OCI-LY1 (cell line): ENCODE measurements around the gene TTR.

ENCODE experiments used
- H2AFZ ChIP-seq: fragments of 200-600 bp; sonication (generic), shearing (Covaris generic); 2 replicates; pipeline ENCODE4 v1.6.0; 2014; ENCODE audit warnings: antibody characterized with exemption, mild to moderate bottlenecking, low read length
- H3F3A ChIP-seq: fragments of 200-600 bp; sonication (generic), shearing (Covaris generic); 2 replicates; pipeline ENCODE4 v1.6.0; 2014; ENCODE audit warnings: mild to moderate bottlenecking, antibody characterized with exemption, low read length, moderate library complexity; ENCODE audit not compliant: insufficient read depth
- H3K27ac ChIP-seq: fragments of 200-600 bp; sonication (generic); 2 replicates; pipeline ENCODE4 v1.5.1; 2014; ENCODE audit warnings: low read length, mixed run types, mild to moderate bottlenecking, low read depth; ENCODE audit not compliant: poor library complexity, severe bottlenecking
- H3K27me3 ChIP-seq: fragments of 200-600 bp; sonication (generic); 2 replicates; pipeline ENCODE4 v1.6.0; 2014; ENCODE audit warnings: antibody characterized with exemption, mild to moderate bottlenecking, low read length, moderate library complexity; ENCODE audit not compliant: insufficient read depth
- H3K36me3 ChIP-seq: fragments of 200-600 bp; sonication (generic); 2 replicates; pipeline ENCODE4 v1.6.1; 2014; ENCODE audit warnings: mild to moderate bottlenecking, antibody characterized with exemption, low read length, moderate library complexity, mixed read lengths; ENCODE audit not compliant: insufficient read depth
- H3K4me1 ChIP-seq: fragments of 200-600 bp; sonication (generic); 2 replicates; pipeline ENCODE4 v1.5.1; 2014; ENCODE audit warnings: mild to moderate bottlenecking, low read length, moderate library complexity; ENCODE audit not compliant: insufficient read depth, severe bottlenecking
- H3K4me2 ChIP-seq: fragments of 200-600 bp; sonication (generic), shearing (Covaris generic); 2 replicates; pipeline ENCODE4 v1.6.1; 2014; ENCODE audit warnings: low read length
- H3K4me3 ChIP-seq: fragments of 200-600 bp; sonication (generic); 2 replicates; pipeline ENCODE4 v1.5.1; 2014; ENCODE audit warnings: low read length, low read depth, mild to moderate bottlenecking, mixed read lengths; ENCODE audit not compliant: poor library complexity, severe bottlenecking
- H3K79me2 ChIP-seq: fragments of 200-600 bp; shearing (Covaris generic); 2 replicates; pipeline ENCODE4 v1.6.1; 2016; ENCODE audit warnings: mixed run types, low read length, mixed read lengths; ENCODE audit not compliant: insufficient read depth
- H3K9ac ChIP-seq: fragments of 200-600 bp; sonication (generic), shearing (Covaris generic); 2 replicates; pipeline ENCODE4 v1.6.1; 2014; ENCODE audit warnings: mild to moderate bottlenecking, low read length, mixed read lengths
- H3K9me2 ChIP-seq: fragments of 200-600 bp; sonication (generic), shearing (Covaris generic); 2 replicates; pipeline ENCODE4 v1.6.1; 2014; ENCODE audit warnings: low read depth, mild to moderate bottlenecking, low read length, mixed read lengths
- H3K9me3 ChIP-seq: fragments of 200-600 bp; shearing (Covaris generic); 2 replicates; pipeline ENCODE4 v1.6.1; 2014; ENCODE audit warnings: low read length, mixed read lengths
- H4K20me1 ChIP-seq: fragments of 200-600 bp; sonication (generic), shearing (Covaris generic); 2 replicates; pipeline ENCODE4 v1.6.0; 2016; ENCODE audit warnings: mild to moderate bottlenecking, low read length; ENCODE audit not compliant: insufficient read depth
- CTCF ChIP-seq: fragments of 200-600 bp; sonication (generic), shearing (Covaris generic); IDR thresholded peaks from 2 replicates; pipeline ENCODE4 v1.5.1; 2017; ENCODE audit warnings: mild to moderate bottlenecking, antibody characterized with exemption, low read length, moderate library complexity, mixed read lengths
- EZH2 ChIP-seq: fragments of 200-600 bp; sonication (generic), shearing (Covaris generic); IDR thresholded peaks from 2 replicates; pipeline ENCODE4 v1.8.0; 2017; ENCODE audit warnings: borderline replicate concordance, mixed run types, mild to moderate bottlenecking, antibody characterized with exemption, low read length, moderate library complexity, mixed read lengths

The TTR gene

GRCh38 chr18:31554776-31555175 lies 36.9 kb upstream of the TTR start:
- Histone ChIP-seq H2AFZ (no peak overlapping the region), H3K79me2 (no peaks in the 10 kb centered on the region), H3K27me3 (no peaks in the 10 kb centered on the region; the same call in 1 of the 2 replicates), H3K9me3 (no peaks in the 10 kb centered on the region), H3K27ac (no peak overlapping the region), H3K9me2 (no peaks in the 10 kb centered on the region), H3K4me2 (no peak overlapping the region), H3K4me3 (no peak overlapping the region), H3F3A (no peaks in the 10 kb centered on the region), H3K36me3 (no peaks in the 10 kb centered on the region), H3K4me1 (no peaks in the 10 kb centered on the region), H4K20me1 (no peaks in the 10 kb centered on the region), H3K9ac (no peak overlapping the region)
- no peak for TF ChIP-seq CTCF
- no peak for TF ChIP-seq EZH2

- Histone ChIP-seq H3K9me2 (no peaks in the 10 kb centered on the region), H3K4me2 (no peak overlapping the region), H3K36me3 (no peaks in the 10 kb centered on the region), H3K79me2 (no peaks in the 10 kb centered on the region), H3F3A (no peaks in the 10 kb centered on the region), H3K27ac (no peak overlapping the region), H4K20me1 (no peaks in the 10 kb centered on the region), H3K4me3 (no peak overlapping the region), H3K27me3 (no peaks in the 10 kb centered on the region; the same call in 1 of the 2 replicates), H3K9me3 (no peaks in the 10 kb centered on the region), H3K4me1 (no peaks in the 10 kb centered on the region), H2AFZ (no peak overlapping the region), H3K9ac (no peak overlapping the region)
- TF ChIP-seq EZH2 (no peak), CTCF (peak; percentile 85)
Measured at GRCh38 chr18:31555971-31556747, 35.5 kb upstream of the TTR start.

GRCh38 chr18:31557446-31557845 lies 34.2 kb upstream of the TTR start:
- H3K4me3 ChIP-seq, result no peak overlapping the region
- no peaks in the 10 kb centered on the region for H3K79me2 ChIP-seq
- no peak overlapping the region for H3K9ac ChIP-seq
- no peaks in the 10 kb centered on the region for H3K4me1 ChIP-seq
- H3K27ac ChIP-seq, result no peak overlapping the region
- no peaks in the 10 kb centered on the region for H4K20me1 ChIP-seq
- no peaks in the 10 kb centered on the region for H3K9me2 ChIP-seq
- TF ChIP-seq CTCF (no peak), EZH2 (no peak)
- H3K4me2 ChIP-seq, result no peak overlapping the region
- H3K9me3 ChIP-seq, result no peaks in the 10 kb centered on the region
- H3K27me3 ChIP-seq, result no peaks in the 10 kb centered on the region
- no peak overlapping the region for H2AFZ ChIP-seq
- no peaks in the 10 kb centered on the region for H3F3A ChIP-seq
- H3K36me3 ChIP-seq, result no peaks in the 10 kb centered on the region
